GM18526 (cell line): ENCODE results near the gene UBE2G1.

ENCODE experiments used
- POLR2A ChIP-seq: IDR thresholded peaks from 3 replicates; pipeline ENCODE4 v1.6.1; 2011; ENCODE audit not compliant: insufficient read length; ENCODE audit errors: extremely low read depth

The UBE2G1 gene

DNA sequence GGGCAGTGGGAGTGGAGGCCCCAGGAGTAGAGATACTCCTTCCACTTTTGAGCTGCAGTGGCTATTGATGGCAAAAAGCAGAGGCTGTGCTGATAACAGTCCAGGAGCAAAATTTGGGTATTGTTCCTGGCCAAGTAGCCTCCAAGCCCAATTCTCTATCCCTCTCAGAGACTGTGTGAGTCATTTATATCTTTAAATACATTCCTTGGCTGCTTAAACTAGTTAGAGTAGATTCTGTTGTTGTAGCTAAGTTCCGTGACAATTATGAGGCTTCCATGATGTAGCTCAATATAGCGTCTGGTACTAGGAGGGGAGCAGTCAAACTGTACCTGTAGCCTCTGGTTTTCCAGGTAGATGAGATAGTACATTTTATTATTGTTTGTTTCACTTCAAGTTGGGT lies 19.9 kb upstream of the UBE2G1 start:
- TF ChIP-seq POLR2A = no peak

DNA sequence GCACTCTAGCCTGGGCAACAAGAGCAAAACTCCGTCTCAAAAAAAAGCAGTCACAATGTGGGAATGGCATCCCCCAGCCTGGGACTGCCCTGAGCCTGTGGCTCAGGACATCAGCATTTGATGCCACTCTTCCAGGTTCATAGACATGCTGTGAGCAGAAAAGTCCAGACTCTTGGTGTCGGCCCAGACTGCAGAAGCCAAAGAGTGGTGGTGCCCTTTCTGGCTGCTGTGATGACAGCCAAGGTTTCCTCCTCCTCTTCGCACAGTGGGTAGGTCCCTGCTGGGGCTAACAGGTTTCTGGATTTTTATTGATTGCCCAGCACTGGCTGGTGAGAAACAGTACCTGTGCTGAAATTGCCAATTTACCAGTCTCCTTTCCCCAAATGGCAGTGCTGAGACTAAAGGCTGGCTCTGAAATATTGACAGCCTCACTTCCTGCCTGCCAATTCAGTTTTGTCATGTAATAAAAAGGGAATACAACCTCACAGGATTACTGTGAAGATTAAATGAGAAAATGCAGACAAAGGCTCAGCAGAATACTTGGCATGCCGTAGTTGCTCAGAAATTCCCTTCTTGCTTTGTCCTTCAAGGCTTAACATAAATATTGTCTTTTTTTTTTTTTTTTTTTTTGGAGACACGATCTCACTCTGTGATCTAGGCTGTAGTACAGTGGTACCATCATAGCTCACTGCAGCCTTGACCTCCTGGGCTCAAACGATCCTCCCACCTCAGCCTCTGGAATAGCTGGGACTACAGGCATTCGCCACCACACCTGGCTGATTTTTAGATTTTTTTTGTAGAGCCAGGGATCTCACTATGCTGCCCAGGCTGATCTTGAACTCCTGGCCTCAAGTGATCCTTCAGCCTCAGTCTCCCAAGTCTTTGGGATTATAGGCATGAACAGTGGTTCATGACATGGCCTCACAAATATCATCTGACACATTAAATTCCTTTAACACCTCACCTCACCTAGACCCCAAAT lies 15.5 kb upstream of the UBE2G1 start:
- no peak for TF ChIP-seq POLR2A

DNA sequence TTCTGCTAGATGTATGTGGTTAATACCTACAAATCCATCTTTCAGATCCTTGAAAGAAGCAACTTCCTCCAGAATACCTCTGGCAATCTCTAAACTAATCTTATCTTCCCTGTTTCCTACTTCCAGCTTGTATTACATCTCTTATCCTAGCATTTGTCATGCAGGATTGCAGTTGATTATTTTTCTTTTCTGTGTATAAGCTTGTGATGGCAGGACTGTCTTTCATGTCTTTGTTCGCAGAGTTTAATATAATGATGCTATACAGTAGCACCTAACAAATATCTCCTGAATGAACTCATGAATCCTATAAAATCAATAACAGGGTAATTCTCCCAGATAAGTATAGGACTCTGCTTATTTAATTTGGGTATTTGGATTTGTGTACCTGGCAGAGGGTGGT lies 12.2 kb upstream of the UBE2G1 start:
- TF ChIP-seq POLR2A = no peak

DNA sequence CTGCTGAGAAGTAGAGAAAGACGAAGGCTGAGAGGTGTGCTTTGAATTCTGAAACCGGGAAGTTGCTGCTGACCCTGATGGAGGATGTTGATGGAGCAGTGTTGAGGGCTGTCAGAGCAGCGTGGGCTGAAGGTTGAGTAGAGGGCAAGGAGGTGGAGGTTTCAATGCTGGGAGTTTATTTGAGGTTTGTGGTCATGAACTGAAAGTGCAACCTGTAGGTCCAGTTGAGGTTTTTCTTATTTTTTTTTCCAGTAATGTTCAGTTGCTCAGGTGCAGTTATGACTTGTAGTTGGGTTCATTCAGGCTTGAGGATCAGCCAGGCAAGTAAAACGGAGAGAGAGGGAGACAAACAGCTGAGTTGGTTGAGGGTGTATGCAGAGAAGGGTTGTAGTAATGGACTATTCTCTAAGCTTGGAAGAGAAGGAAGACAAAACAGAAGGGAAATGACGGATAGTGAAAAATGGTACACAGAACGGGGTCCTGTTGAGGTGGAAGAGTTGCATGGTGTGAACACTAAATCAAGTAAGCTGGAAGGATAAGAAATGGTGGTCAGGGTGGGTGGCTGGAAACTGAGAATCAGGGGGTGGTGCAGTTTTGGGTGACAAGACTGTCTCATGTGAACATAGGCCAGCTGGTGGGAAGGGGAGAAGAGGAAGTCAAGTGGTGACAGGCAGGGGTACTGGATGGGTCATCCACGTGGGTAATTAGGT lies 8.7 kb upstream of the UBE2G1 start:
- no peak for TF ChIP-seq POLR2A

DNA sequence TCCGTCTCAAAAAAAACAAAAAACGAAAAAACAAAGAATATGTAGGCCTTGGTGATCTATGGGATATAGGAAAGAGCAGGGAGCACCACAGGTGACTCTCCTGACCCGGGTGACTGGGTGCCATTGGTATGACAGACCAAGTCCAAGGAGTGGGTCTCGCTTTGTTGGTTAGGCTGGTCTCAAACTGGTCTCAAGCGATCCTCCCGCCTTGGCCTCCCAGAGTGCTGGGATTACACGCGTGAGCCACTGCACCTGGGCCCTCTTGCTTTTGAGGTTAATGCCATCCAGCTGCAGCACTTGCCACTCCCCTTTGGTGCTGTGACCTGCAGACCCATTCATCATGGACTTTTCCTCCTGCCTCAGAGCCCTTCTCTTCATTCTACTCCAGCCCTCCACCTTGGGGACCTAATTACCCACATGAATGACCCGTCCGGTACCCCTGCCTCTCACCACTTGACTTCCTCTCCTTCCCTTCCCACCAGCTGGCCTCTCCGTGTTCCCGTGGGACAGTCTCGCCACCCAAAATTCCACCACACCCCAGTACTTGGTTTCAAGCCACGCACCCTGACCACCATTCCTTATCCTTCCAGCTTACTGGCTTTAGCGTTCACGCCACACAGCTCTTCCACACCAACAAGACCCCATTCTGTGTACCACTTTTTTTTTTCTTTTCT lies 3.2 kb upstream of the UBE2G1 start:
- no peak for TF ChIP-seq POLR2A

DNA sequence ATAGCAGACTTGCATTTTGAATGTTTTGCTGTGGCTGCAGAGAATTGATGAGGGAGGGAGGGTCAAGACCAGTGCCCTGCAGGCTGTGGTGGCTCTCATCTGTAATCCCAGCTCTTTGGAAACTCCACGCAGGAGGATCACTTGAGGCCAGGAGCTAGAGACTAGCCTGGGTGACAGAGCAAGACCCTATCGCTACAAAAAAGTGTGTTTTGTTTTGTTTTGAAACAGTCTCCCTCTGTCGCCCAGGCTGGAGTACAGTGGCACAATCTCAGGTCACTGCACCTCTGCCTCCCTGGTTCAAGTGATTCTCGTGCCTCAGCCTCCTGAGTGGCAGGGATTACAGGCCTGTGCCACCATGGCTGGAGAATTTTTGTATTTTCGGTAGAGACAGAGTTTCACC lies 1.9 kb upstream of the UBE2G1 start:
- no peak for TF ChIP-seq POLR2A

DNA sequence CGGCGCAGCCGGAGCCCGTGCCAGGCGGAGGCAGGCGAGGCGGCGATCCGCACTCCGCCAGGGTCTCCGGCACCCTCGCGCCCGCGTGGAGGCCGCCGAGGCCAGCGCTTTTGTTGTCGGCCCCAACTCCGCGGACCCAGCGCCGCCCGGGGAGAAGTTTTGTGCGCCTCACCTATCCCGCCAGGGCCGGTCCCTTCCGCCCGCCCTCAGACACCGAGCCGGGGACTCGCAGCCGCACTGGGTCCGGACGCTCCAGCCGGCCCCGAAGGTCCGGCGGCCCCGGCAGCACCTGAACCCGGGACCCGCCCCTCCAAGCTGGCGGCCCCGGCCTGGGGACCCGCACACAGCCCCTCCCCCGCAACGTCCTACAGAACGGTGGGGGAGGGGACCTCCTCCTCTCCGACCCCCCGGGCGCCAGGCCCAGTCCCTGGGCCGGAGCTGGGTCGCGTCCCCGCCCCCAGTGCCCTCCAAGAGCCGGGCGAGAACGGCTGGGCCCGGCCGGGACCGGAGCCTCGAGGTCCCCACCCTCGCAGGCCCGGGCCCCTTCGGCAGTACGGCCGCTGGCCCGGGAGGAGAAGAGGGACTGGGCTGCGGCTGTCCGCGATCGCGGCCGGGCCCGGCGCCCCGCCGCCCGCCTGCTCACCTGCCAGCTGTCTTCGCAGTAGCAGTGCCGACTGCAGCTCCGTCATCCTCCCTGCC lies 698 bp downstream of the UBE2G1 start:
- peak; percentile 1 for TF ChIP-seq POLR2A

DNA sequence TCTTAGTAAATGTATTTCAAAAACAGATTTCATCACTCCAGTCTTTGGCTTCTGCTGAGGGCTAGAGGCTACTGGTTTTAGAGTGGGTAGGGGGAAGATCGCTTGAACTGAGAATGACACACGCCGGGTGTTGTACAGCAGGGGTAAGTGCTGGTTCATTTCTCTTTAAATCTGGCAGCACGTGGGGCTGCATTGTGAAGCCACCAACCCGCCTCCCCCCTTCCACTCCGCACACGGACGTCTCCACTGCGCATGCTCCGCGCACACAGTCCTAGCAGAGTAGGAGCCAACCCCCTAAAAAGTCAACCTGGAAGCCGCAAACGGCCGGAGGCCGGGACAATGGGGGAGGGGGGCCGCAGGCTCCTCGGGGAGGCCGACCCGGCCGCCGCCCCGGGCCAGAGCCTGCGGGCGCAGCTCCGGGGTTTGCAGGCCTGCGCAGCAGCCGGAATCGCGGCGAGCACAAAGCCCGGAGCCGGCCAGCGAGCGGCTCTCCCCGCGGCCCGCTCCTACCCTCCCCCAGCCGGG lies 1.3 kb downstream of the UBE2G1 start:
- TF ChIP-seq POLR2A = peak; percentile 58

DNA sequence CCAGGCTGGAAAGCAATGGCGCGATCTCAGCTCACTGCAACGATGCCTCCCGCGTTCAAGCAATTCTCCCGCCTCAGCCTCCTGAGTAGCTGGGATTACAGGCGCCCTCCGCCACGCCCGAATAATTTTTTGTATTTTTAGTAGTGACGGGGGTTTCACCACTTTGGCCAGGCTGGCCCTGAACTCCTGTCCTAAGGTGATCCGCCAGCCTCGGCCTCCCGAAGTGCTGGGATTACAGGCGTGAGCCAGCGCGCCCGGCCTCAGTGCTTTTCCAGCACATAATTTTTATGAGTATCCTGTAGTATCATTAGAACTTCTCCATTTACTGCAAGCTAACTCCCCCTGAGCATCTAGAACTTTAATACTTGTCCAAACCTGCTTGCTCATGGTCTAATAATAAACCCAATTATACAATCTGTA lies 1.8 kb downstream of the UBE2G1 start:
- TF ChIP-seq POLR2A = no peak

DNA sequence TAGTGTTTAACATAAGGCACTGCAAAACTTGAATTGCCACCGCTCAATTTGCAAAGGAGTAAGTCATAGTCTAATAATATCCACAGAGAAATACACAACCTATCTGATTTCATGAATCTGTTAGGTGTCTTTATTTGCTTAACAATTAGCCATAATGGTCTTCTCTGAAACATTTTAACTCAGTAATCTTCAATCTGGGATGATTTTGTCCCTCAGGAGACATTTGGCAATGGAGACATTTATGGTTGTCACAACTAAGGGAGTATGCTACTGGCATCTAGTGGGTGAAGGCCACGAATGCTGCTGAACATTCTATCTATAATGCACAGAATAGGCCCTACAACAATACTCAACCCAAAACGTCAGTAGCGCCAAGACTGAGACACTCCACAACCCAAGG lies 4.3 kb downstream of the UBE2G1 start:
- TF ChIP-seq POLR2A = no peak

DNA sequence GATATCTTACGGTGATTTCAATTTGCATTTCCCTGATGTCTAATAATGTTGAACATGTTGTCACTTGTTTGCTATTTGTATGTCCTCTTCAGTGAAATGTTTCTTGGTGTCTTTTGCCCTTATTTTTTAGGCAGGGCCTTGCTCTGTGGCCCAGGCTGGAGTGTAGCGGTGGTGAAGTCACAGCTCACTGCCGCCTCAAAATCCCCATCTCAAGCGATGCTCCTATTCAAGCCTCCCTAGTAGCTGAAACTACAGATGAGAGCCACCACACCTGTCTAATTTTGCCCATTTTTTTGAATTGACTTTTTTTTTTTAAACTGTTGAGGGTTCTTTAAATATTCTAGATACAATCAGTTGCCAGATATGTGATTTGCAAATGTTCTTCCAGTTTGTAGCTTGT lies 8.3 kb downstream of the UBE2G1 start:
- TF ChIP-seq POLR2A = no peak

DNA sequence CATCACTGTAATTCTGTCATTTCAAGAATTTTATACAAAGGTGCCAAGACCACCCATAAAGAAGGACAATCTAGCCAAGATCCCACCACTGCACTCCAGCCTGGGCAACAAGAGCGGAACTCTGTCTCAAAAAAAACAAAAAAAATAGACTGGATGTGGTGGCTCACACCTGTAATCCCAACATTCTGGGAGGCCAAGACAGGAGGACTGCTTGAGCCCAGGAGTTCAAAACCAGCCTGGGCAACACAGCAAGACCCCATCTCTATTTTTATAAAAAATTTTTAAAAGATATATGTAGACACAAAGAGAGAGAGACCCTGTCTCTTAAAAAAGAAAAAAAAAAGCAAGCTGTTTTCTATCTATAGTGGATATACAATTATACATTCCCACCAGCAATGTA lies 8.8 kb downstream of the UBE2G1 start:
- TF ChIP-seq POLR2A = no peak

DNA sequence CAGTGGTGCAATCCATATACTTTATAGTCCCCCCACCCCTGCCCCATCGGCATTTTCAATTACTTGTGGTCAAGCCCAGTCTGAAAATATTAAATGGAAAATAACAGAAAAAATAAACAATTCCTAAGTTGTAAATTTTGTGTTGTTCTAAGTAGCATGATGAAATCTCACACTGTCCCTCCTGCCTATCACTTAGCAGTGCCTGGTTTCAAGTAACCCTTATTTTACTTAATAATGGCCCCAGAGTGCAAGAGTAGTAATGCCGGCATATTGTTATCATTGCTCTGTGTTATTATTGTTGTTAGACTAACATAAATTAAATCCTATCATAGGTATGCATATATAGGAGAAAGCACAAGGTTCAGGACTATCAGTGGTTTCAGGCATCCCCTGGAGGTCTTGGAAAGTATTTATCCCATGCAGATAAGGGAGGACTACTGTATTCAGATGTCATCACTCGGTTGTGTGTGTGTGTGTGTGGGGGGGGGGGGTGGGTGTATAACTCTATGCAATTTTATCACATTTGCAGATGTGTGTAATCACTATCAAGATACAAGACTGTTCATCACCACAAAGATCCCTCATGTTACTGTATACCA lies 9.3 kb downstream of the UBE2G1 start:
- no peak for TF ChIP-seq POLR2A

DNA sequence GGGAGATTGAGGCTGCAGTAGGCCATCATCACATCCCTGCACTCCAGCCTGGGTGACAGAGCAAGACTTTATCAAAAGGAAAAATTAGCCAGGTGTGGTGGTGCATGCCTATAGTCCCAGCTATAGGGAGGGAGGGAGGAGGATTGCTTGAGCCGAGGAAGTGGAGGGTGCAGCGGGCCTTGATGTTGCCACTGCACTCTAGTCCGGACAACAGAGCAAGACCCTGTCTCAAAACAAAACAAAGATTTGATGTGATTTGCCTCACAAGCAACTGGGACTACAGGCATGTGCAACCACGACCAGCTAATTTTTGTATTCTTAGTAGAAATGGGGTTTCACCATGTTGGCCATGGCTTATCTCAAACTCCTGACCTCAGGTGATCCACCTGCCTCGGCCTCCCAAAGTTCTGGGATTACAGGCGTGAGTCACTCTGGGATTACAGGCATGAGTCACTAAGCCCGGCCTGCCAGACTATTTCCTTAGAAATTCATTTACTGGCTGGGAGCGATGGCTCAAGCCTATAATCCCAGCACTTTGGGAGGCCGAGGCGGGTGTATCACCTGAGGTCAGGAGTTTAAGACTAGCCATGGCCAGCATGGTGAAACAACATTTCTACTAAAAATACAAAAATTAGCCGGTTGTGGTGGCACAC lies 11.5 kb downstream of the UBE2G1 start:
- no peak for TF ChIP-seq POLR2A
